ENCODE data around the gene FURIN. TPM values are rescaled to one million over a fixed set of nuclear protein-coding genes. Genes with fewer than 3 reads are reported as not detected.

Gene FURIN
- polyA plus RNA-seq, 1 of the 3 experiments (the other 2 are of a cell fraction): 40.8 TPM

- CTCF ChIA-PET: interaction anchor here (0.9 to 2.1 kb wide), 2 partner anchors 13 to 223 kb away, joined by 3 to 18 read pairs; no protein-coding TSS in a partner anchor
- H2AFZ ChIP-seq (ENCODE audit: low read depth): 0 out of 2 replicates have a peak overlapping the region, but pooled peaks have one; percentile 20
- peaks cover 29 to 39% of the 10 kb centered on the region in 2 experiments; a peak in 2 of 4 replicates for H3K4me1 ChIP-seq (ENCODE audit: control insufficient read depth in 1 of 2, insufficient read depth in 2 of 2, low read depth in 1 of 2, low read length in 1 of 2)
- 51% methylated on average over 12 of the region's 12 CpGs for WGBS (ENCODE audit: low lambda C conversion rate)
- peaks cover 20% of the 10 kb centered on the region for H3F3A ChIP-seq (replicated peaks; ENCODE audit: insufficient read depth)
- peak; percentile 49 for DNase-seq
- no peaks in the 10 kb centered on the region for H3K9me2 ChIP-seq
- TF ChIP-seq POLR2AphosphoS5 (IDR thresholded peaks at IDR 0.05; ENCODE audit: low read depth, low read length) (peak; percentile 25; the same call in 1 of the 2 replicates), REST (IDR thresholded peaks at IDR 0.05; ENCODE audit: low read depth, low read length) (no peak), CHD2 (IDR thresholded peaks at IDR 0.05; ENCODE audit: low read length, partially characterized antibody) (no peak), JUND (IDR thresholded peaks at IDR 0.05) (peak; percentile 68), FOSL2 (IDR thresholded peaks at IDR 0.05; ENCODE audit: borderline replicate concordance, low read depth) (peak; percentile 67; the same call in 1 of the 2 replicates), TAF1 (IDR thresholded peaks at IDR 0.05; ENCODE audit: borderline replicate concordance, low read depth, low read length) (0 out of 2 replicates have a peak, but pooled peaks have one; percentile 25)
- peaks cover 14% of the 10 kb centered on the region; the same call in 1 of the 2 replicates for H4K20me1 ChIP-seq (ENCODE audit: insufficient read depth)
- peak overlapping the region; percentile 88 for H3K9ac ChIP-seq
- peak overlapping the region; percentile 80 to 84 for H3K4me3 ChIP-seq (ENCODE audit: low read depth in 2 of 2, low read length in 1 of 2)
- H3K27ac ChIP-seq (ENCODE audit: low read depth in 2 of 2, low read length in 1 of 2): peak overlapping the region in 1 of 2 experiments; percentile 88; a peak in 2 of 4 replicates
- H3K27me3 ChIP-seq (ENCODE audit: insufficient read depth): no peaks in the 10 kb centered on the region
- POLR2A ChIA-PET: no interaction called here
- peaks cover 7 to 18% of the 10 kb centered on the region in 2 experiments for H3K36me3 ChIP-seq (replicated peaks in 1 of 2; ENCODE audit: control insufficient read depth in 1 of 2, insufficient read depth in 2 of 2, low read length in 1 of 2)
- no peaks in the 10 kb centered on the region for H3K9me3 ChIP-seq
- H3K4me2 ChIP-seq: peak overlapping the region; percentile 98
- peaks cover 68% of the 10 kb centered on the region for H3K79me2 ChIP-seq (ENCODE audit: insufficient read depth)
Observed at GRCh38 chr15:90872486-90873184, 4.2 kb downstream of the FURIN start.

DNA sequence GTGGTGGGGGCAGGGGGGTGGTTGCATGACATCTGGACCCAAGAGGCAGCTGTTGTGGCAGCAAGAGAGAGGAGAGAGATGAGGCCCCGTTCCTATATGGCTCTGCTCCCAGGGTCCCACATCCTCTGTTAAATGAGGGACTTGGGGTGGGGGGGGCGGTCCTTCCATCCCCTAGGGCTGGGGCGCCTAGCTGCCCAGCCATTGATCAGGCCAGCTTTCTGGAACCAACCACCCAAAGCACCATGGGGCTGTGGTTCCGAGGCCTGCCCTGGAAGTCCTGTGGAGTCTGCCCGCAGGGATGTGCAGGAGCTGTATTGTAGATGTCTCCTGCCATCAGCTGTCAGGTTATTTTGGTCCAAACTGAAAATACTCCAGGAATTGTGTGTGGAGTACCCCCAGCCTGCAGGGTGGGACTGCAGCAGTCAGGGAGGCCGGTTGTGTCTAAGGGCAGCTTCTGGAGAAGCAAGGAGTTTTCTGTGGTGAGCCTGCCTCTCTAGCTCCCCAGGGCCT is 5.2 kb downstream of the FURIN start:
- Histone ChIP-seq H3K4me2 (peak overlapping the region; percentile 98), H3F3A (replicated peaks; ENCODE audit: insufficient read depth) (peaks cover 18% of the 10 kb centered on the region), H3K4me3 (ENCODE audit: low read depth in 2 of 2, low read length in 1 of 2) (peak overlapping the region in 1 of 2 experiments; percentile 80; a peak in 1 of 4 replicates), H2AFZ (ENCODE audit: low read depth) (no peak overlapping the region), H3K36me3 (replicated peaks in 1 of 2; ENCODE audit: control insufficient read depth in 1 of 2, insufficient read depth in 2 of 2, low read length in 1 of 2) (peaks cover 8 to 25% of the 10 kb centered on the region in 2 experiments), H3K27me3 (ENCODE audit: insufficient read depth) (no peaks in the 10 kb centered on the region), H3K9me3 (no peaks in the 10 kb centered on the region), H3K9ac (peak overlapping the region; percentile 88; the same call in 1 of the 2 replicates), H4K20me1 (ENCODE audit: insufficient read depth) (peaks cover 14% of the 10 kb centered on the region; the same call in 1 of the 2 replicates), H3K27ac (ENCODE audit: low read depth in 2 of 2, low read length in 1 of 2) (peak overlapping the region in 1 of 2 experiments; percentile 88; a peak in 2 of 4 replicates), H3K4me1 (ENCODE audit: control insufficient read depth in 1 of 2, insufficient read depth in 2 of 2, low read depth in 1 of 2, low read length in 1 of 2) (peaks cover 29 to 39% of the 10 kb centered on the region in 2 experiments; a peak in 2 of 4 replicates), H3K79me2 (ENCODE audit: insufficient read depth) (peaks cover 68% of the 10 kb centered on the region), H3K9me2 (no peaks in the 10 kb centered on the region)
- no peak for TF ChIP-seq POLR2AphosphoS5 (IDR thresholded peaks at IDR 0.05; ENCODE audit: low read depth, low read length)
- TF ChIP-seq RXRA (IDR thresholded peaks at IDR 0.05; ENCODE audit: borderline replicate concordance, low read depth): no peak
- TF ChIP-seq USF1 (IDR thresholded peaks at IDR 0.05; ENCODE audit: borderline replicate concordance, low read depth): no peak
- 85% methylated on average over 2 of the region's 6 CpGs for WGBS (ENCODE audit: low lambda C conversion rate)
- ChIA-PET CTCF (interaction anchor here (0.9 to 2.1 kb wide), 4 partner anchors 12 to 224 kb away, joined by 3 to 18 read pairs (median 4); no protein-coding TSS in a partner anchor), POLR2A (no interaction called here)
- DNase-seq: no peak
